ENCODE measurements around the gene SGK1.
"Not testable (repeated sequence)": the region's sequence is repeated elsewhere in the genome, so short reads cannot be mapped to it uniquely, and the experiment has no call there.

SGK1 gene

DNA sequence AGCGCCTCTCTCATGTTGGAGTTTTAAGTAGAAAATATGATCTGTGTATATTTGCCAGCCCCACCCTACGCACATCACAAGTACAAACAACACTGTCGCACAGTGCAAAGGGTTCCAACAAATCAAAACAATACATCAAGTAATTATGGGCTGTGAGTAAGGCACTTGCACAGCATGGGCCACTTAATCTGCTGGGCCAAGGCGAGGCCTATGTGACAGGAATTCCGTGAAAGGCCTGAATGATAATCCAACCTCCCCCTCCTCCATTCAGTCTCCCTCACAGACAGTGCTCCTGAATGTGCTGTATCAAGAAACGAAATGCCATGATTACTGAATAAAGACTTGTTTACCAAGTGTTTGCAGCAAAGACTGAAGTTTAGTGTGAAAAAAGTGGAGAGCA, 135.4 kb downstream of the SGK1 start:
- H3K23ac ChIP-seq (ENCODE audit: low read length), result no peak overlapping the region
- H4K8ac ChIP-seq (ENCODE audit: low read depth, low read length), result no peak overlapping the region
- H3K4me2 ChIP-seq (ENCODE audit: low read length), result no peak overlapping the region
- WGBS (ENCODE audit: extremely low coverage, insufficient coverage, insufficient read length), result no CpG with 5 or more reads among the region's 6 CpGs
- no peaks in the 10 kb centered on the region for H3K27me3 ChIP-seq (ENCODE audit: insufficient read depth, low read length)
- no peak overlapping the region for H3K14ac ChIP-seq (ENCODE audit: low read length)
- no peak overlapping the region for H2BK120ac ChIP-seq (ENCODE audit: insufficient read depth, low read length, poor library complexity)
- H3K9ac ChIP-seq (ENCODE audit: low read length), result no peak overlapping the region
- H3K4ac ChIP-seq (ENCODE audit: low read depth, low read length), result no peak overlapping the region
- H3K79me2 ChIP-seq (ENCODE audit: control insufficient read depth, insufficient read depth, low read length, poor library complexity), result no peaks in the 10 kb centered on the region
- H3K18ac ChIP-seq (ENCODE audit: low read length), result no peak overlapping the region
- peaks cover 0 to 2% of the 10 kb centered on the region in 2 experiments for H3K4me1 ChIP-seq (ENCODE audit: control insufficient read depth in 1 of 2, insufficient read depth in 2 of 2, low read length in 2 of 2)
- H2BK12ac ChIP-seq (ENCODE audit: low read length), result no peak overlapping the region
- no peak overlapping the region for H3K4me3 ChIP-seq (ENCODE audit: low read depth, low read length)
- H4K12ac ChIP-seq (ENCODE audit: low read depth, low read length), result no peak overlapping the region
- no peak overlapping the region for H4K91ac ChIP-seq (ENCODE audit: low read depth, low read length)
- no peak overlapping the region for H2AFZ ChIP-seq (ENCODE audit: insufficient read depth, low read length, poor library complexity)
- no peak overlapping the region for H2BK5ac ChIP-seq (ENCODE audit: low read depth, low read length, poor library complexity)
- no peak for DNase-seq
- H3K9me3 ChIP-seq (ENCODE audit: insufficient read depth, low read depth, low read length), result no peaks in the 10 kb centered on the region
- no peak overlapping the region for H2AK5ac ChIP-seq (ENCODE audit: low read length)
- H3K36me3 ChIP-seq (ENCODE audit: control insufficient read depth in 1 of 2, insufficient read depth in 2 of 2, low read length in 2 of 2), result peaks cover 0 to 2% of the 10 kb centered on the region in 2 experiments
- H3K27ac ChIP-seq (ENCODE audit: low read depth, low read length), result no peak overlapping the region
- H3K79me1 ChIP-seq (ENCODE audit: low read length), result no peaks in the 10 kb centered on the region

DNA sequence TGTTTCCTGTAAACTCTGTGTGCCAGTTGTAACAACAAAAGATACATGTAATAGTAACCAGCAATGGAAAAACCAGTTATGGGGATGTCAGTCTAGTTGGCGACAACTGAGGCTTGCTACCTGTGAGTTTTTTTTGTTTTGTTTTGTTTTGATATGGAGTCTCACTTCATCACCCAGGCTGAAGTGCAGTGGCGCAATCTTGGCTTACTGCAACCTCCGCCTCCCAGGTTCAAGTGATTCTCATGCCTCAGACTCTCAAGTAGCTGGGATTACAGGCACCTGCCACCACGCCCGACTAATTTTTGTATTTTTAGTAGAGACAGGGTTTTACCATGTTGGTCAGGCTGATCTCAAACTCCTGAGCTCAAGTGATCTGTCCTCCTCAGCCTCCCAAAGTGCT, 136.2 kb downstream of the SGK1 start:
- H3K4me2 ChIP-seq (ENCODE audit: low read length); H2AK5ac ChIP-seq (ENCODE audit: low read length); H3K18ac ChIP-seq (ENCODE audit: low read length); H2BK120ac ChIP-seq (ENCODE audit: insufficient read depth, low read length, poor library complexity); H3K27ac ChIP-seq (ENCODE audit: low read depth, low read length); H3K9me3 ChIP-seq (ENCODE audit: insufficient read depth, low read depth, low read length); H3K36me3 ChIP-seq (ENCODE audit: control insufficient read depth in 1 of 2, insufficient read depth in 2 of 2, low read length in 2 of 2); DNase-seq; H3K4ac ChIP-seq (ENCODE audit: low read depth, low read length); H2BK12ac ChIP-seq (ENCODE audit: low read length); H4K8ac ChIP-seq (ENCODE audit: low read depth, low read length); H3K9ac ChIP-seq (ENCODE audit: low read length); H3K79me2 ChIP-seq (ENCODE audit: control insufficient read depth, insufficient read depth, low read length, poor library complexity); H3K4me1 ChIP-seq (ENCODE audit: control insufficient read depth in 1 of 2, insufficient read depth in 2 of 2, low read length in 2 of 2); H2BK5ac ChIP-seq (ENCODE audit: low read depth, low read length, poor library complexity); H4K12ac ChIP-seq (ENCODE audit: low read depth, low read length); H3K23ac ChIP-seq (ENCODE audit: low read length); H3K4me3 ChIP-seq (ENCODE audit: low read depth, low read length); H3K27me3 ChIP-seq (ENCODE audit: insufficient read depth, low read length); H2AFZ ChIP-seq (ENCODE audit: insufficient read depth, low read length, poor library complexity); H4K91ac ChIP-seq (ENCODE audit: low read depth, low read length); H3K14ac ChIP-seq (ENCODE audit: low read length); H3K79me1 ChIP-seq (ENCODE audit: low read length): not testable (repeated sequence)
- no CpG with 5 or more reads among the region's 5 CpGs for WGBS (ENCODE audit: extremely low coverage, insufficient coverage, insufficient read length)

- not testable (repeated sequence) for H3K4me3 ChIP-seq (ENCODE audit: low read depth, low read length); H2AFZ ChIP-seq (ENCODE audit: insufficient read depth, low read length, poor library complexity); H2BK5ac ChIP-seq (ENCODE audit: low read depth, low read length, poor library complexity); H3K23ac ChIP-seq (ENCODE audit: low read length); H4K12ac ChIP-seq (ENCODE audit: low read depth, low read length); H3K79me1 ChIP-seq (ENCODE audit: low read length); H3K27me3 ChIP-seq (ENCODE audit: insufficient read depth, low read length); H2BK12ac ChIP-seq (ENCODE audit: low read length); DNase-seq; H3K9ac ChIP-seq (ENCODE audit: low read length); H2BK120ac ChIP-seq (ENCODE audit: insufficient read depth, low read length, poor library complexity); H4K91ac ChIP-seq (ENCODE audit: low read depth, low read length); H4K8ac ChIP-seq (ENCODE audit: low read depth, low read length); H3K4me2 ChIP-seq (ENCODE audit: low read length); H3K4me1 ChIP-seq (ENCODE audit: control insufficient read depth in 1 of 2, insufficient read depth in 2 of 2, low read length in 2 of 2); H3K79me2 ChIP-seq (ENCODE audit: control insufficient read depth, insufficient read depth, low read length, poor library complexity); H2AK5ac ChIP-seq (ENCODE audit: low read length); H3K36me3 ChIP-seq (ENCODE audit: control insufficient read depth in 1 of 2, insufficient read depth in 2 of 2, low read length in 2 of 2); H3K14ac ChIP-seq (ENCODE audit: low read length); H3K4ac ChIP-seq (ENCODE audit: low read depth, low read length); H3K18ac ChIP-seq (ENCODE audit: low read length); H3K9me3 ChIP-seq (ENCODE audit: insufficient read depth, low read depth, low read length); H3K27ac ChIP-seq (ENCODE audit: low read depth, low read length)
- WGBS (ENCODE audit: extremely low coverage, insufficient coverage, insufficient read length), result no CpG with 5 or more reads among the region's 8 CpGs
Observed at GRCh38 chr6:134181251-134181650, 136.7 kb downstream of the SGK1 start.

GRCh38 chr6:134180540-134180939, 137.4 kb downstream of the SGK1 start:
- H4K8ac ChIP-seq (ENCODE audit: low read depth, low read length); H2BK12ac ChIP-seq (ENCODE audit: low read length); DNase-seq; H3K27me3 ChIP-seq (ENCODE audit: insufficient read depth, low read length); H3K9me3 ChIP-seq (ENCODE audit: insufficient read depth, low read depth, low read length); H3K18ac ChIP-seq (ENCODE audit: low read length); H2BK5ac ChIP-seq (ENCODE audit: low read depth, low read length, poor library complexity); H3K4me2 ChIP-seq (ENCODE audit: low read length); H3K14ac ChIP-seq (ENCODE audit: low read length); H3K27ac ChIP-seq (ENCODE audit: low read depth, low read length); H2AFZ ChIP-seq (ENCODE audit: insufficient read depth, low read length, poor library complexity); H3K4me3 ChIP-seq (ENCODE audit: low read depth, low read length); H3K79me1 ChIP-seq (ENCODE audit: low read length); H2BK120ac ChIP-seq (ENCODE audit: insufficient read depth, low read length, poor library complexity); H3K36me3 ChIP-seq (ENCODE audit: control insufficient read depth in 1 of 2, insufficient read depth in 2 of 2, low read length in 2 of 2); H3K4ac ChIP-seq (ENCODE audit: low read depth, low read length); H4K12ac ChIP-seq (ENCODE audit: low read depth, low read length); H3K9ac ChIP-seq (ENCODE audit: low read length); H2AK5ac ChIP-seq (ENCODE audit: low read length); H3K23ac ChIP-seq (ENCODE audit: low read length); H3K79me2 ChIP-seq (ENCODE audit: control insufficient read depth, insufficient read depth, low read length, poor library complexity); H4K91ac ChIP-seq (ENCODE audit: low read depth, low read length): not testable (repeated sequence)
- no CpG with 5 or more reads among the region's 4 CpGs for WGBS (ENCODE audit: extremely low coverage, insufficient coverage, insufficient read length)
- peaks cover 8 to 10% of the 10 kb centered on the region in 2 experiments for H3K4me1 ChIP-seq (ENCODE audit: control insufficient read depth in 1 of 2, insufficient read depth in 2 of 2, low read length in 2 of 2)
